SU-DHL-6 (cell line): ENCODE measurements around the gene PDE6H.

Experiments
- H2AFZ ChIP-seq: fragments of 200-600 bp; sonication (generic); 2 replicates; pipeline ENCODE4 v1.6.1; 2014; ENCODE audit warnings: low read depth, mild to moderate bottlenecking, moderate library complexity, mixed read lengths, antibody characterized with exemption, low read length; ENCODE audit not compliant: severe bottlenecking
- H3F3A ChIP-seq: fragments of 200-600 bp; shearing (Covaris generic); 2 replicates; pipeline ENCODE4 v1.6.0; 2016; ENCODE audit warnings: antibody characterized with exemption, mild to moderate bottlenecking; ENCODE audit not compliant: insufficient read depth
- H3K27ac ChIP-seq: fragments of 200-600 bp; sonication (generic); 2 replicates; pipeline ENCODE4 v1.5.1; 2016; ENCODE audit warnings: low read depth, mild to moderate bottlenecking, low read length, moderate library complexity, mixed read lengths
- H3K27me3 ChIP-seq: fragments of 200-600 bp; sonication (generic), shearing (Covaris generic); 2 replicates; pipeline ENCODE4 v1.6.0; 2014; ENCODE audit warnings: mild to moderate bottlenecking, low read length
- H3K36me3 ChIP-seq: fragments of 200-600 bp; sonication (generic); 2 replicates; pipeline ENCODE4 v1.6.1; 2014; ENCODE audit warnings: mild to moderate bottlenecking, low read length, mixed read lengths
- H3K4me2 ChIP-seq: fragments of 300-600, 200-600 bp; shearing (Covaris generic), sonication (generic); 2 replicates; pipeline ENCODE4 v1.6.0; 2014; ENCODE audit warnings: low read length, low read depth, mild to moderate bottlenecking; ENCODE audit not compliant: poor library complexity, severe bottlenecking
- H3K4me3 ChIP-seq: fragments of 200-600 bp; sonication (generic); 2 replicates; pipeline ENCODE4 v1.5.1; 2014; ENCODE audit warnings: antibody characterized with exemption, low read length, mild to moderate bottlenecking, mixed read lengths; ENCODE audit not compliant: insufficient read depth, poor library complexity, severe bottlenecking
- H3K79me2 ChIP-seq: fragments of 200-600 bp; sonication (generic); 2 replicates; pipeline ENCODE4 v1.6.1; 2014; ENCODE audit warnings: mild to moderate bottlenecking, low read length, moderate library complexity; ENCODE audit not compliant: insufficient read depth
- H3K9ac ChIP-seq: fragments of 200-600 bp; sonication (generic); 2 replicates; pipeline ENCODE4 v1.7.0; 2014; ENCODE audit warnings: mild to moderate bottlenecking, low read length
- H3K9me2 ChIP-seq: fragments of 200-600 bp; sonication (generic); replicated peaks from 2 replicates; pipeline ENCODE4 v1.6.1; 2014; ENCODE audit warnings: low read length; ENCODE audit not compliant: insufficient read depth
- H3K9me3 ChIP-seq: fragments of 200-600 bp; sonication (generic); 2 replicates; pipeline ENCODE4 v1.6.1; 2014; ENCODE audit warnings: low read length, mixed read lengths; ENCODE audit not compliant: insufficient read depth
- H4K20me1 ChIP-seq: fragments of 200-600 bp; sonication (generic); 2 replicates; pipeline ENCODE4 v1.6.1; 2014; ENCODE audit warnings: low read depth, mild to moderate bottlenecking, antibody characterized with exemption, low read length, moderate library complexity, mixed read lengths
- CTCF ChIP-seq: fragments of 200-600 bp; sonication (generic); IDR thresholded peaks from one replicate; pipeline ENCODE4 v1.5.1; 2017; ENCODE audit warnings: antibody characterized with exemption, mild to moderate bottlenecking, low read length, moderate library complexity; ENCODE audit not compliant: insufficient read depth, poor library complexity, severe bottlenecking
- EZH2phosphoT487 ChIP-seq: fragments of 200-600 bp; sonication (generic), shearing (Covaris generic); conservative IDR thresholded peaks from 2 replicates; pipeline ENCODE4 v1.6.1; 2018; ENCODE audit warnings: mild to moderate bottlenecking, antibody characterized with exemption, low read length, moderate library complexity, mixed read lengths

Gene PDE6H

GRCh38 chr12:14986449-14986848, 13.6 kb downstream of the PDE6H start:
- Histone ChIP-seq H3K27me3 (no peaks in the 10 kb centered on the region), H4K20me1 (no peaks in the 10 kb centered on the region), H2AFZ (no peak overlapping the region), H3K4me3 (no peak overlapping the region), H3K9ac (no peak overlapping the region), H3F3A (no peaks in the 10 kb centered on the region), H3K79me2 (no peaks in the 10 kb centered on the region), H3K9me3 (no peaks in the 10 kb centered on the region), H3K4me2 (no peak overlapping the region), H3K27ac (no peak overlapping the region), H3K36me3 (no peaks in the 10 kb centered on the region), H3K9me2 (no peaks in the 10 kb centered on the region)
- TF ChIP-seq EZH2phosphoT487: no peak
- TF ChIP-seq CTCF: no peak

DNA sequence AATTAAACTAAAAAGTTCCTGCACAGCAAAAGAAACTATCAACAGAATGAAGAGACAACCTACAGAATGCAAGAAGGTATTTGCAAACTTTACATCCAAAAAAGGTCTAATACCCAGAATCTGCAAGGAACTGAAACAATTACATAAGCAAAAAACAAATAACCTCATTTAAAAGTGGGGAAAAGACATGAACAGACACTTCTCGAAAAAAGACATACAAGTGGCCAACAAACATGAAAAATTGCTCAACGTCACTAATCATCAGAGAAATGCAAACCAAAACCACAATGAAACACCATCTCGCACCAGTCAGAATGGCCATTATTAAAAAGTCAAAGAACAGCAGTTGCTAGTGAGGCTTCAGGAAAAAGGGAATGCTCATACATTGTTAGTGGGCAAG, 15.2 kb downstream of the PDE6H start:
- Histone ChIP-seq H2AFZ (no peak overlapping the region), H3K79me2 (no peaks in the 10 kb centered on the region), H3K27me3 (no peaks in the 10 kb centered on the region), H3K9me3 (no peaks in the 10 kb centered on the region), H3K4me2 (no peak overlapping the region), H3K27ac (no peak overlapping the region), H3K36me3 (no peaks in the 10 kb centered on the region), H3K4me3 (no peak overlapping the region), H4K20me1 (no peaks in the 10 kb centered on the region), H3K9me2 (no peaks in the 10 kb centered on the region), H3F3A (no peaks in the 10 kb centered on the region), H3K9ac (no peak overlapping the region)
- TF ChIP-seq CTCF (no peak), EZH2phosphoT487 (no peak)

DNA sequence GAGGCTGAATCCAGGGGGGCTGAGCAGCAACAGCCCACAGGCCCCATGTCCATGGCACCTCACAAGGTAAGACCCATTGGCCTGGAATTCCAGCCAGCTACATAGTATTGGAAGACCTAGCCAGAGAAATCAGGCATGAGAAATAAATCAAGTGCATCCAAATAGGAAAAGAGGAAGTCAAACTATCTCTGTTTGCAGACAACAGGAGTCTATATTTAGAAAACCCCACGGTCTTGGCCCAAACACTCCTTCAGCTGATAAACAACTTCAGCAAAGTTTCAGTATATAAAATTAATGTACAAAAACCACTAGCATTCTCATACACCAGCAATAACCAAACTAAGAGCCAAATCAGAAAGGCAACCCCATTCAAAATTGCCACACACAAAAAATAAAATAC, 16.9 kb downstream of the PDE6H start:
- no peak for TF ChIP-seq EZH2phosphoT487
- TF ChIP-seq CTCF: no peak
- Histone ChIP-seq H3K9me2 (no peaks in the 10 kb centered on the region), H3K27me3 (no peaks in the 10 kb centered on the region), H3K4me3 (no peak overlapping the region), H3K27ac (no peak overlapping the region), H3K79me2 (no peaks in the 10 kb centered on the region), H3K4me2 (no peak overlapping the region), H3K36me3 (no peaks in the 10 kb centered on the region), H3F3A (no peaks in the 10 kb centered on the region), H4K20me1 (no peaks in the 10 kb centered on the region), H2AFZ (no peak overlapping the region), H3K9ac (no peak overlapping the region), H3K9me3 (no peaks in the 10 kb centered on the region)

- Histone ChIP-seq H3K4me2 (no peak overlapping the region), H3K4me3 (no peak overlapping the region), H3F3A (no peaks in the 10 kb centered on the region), H3K27ac (no peak overlapping the region), H4K20me1 (no peaks in the 10 kb centered on the region), H3K27me3 (no peaks in the 10 kb centered on the region), H3K36me3 (no peaks in the 10 kb centered on the region), H2AFZ (no peak overlapping the region), H3K9ac (no peak overlapping the region), H3K79me2 (no peaks in the 10 kb centered on the region), H3K9me2 (no peaks in the 10 kb centered on the region), H3K9me3 (no peaks in the 10 kb centered on the region)
- TF ChIP-seq EZH2phosphoT487 (no peak), CTCF (no peak)
Measured at GRCh38 chr12:14991069-14991468, 18.2 kb downstream of the PDE6H start.
